ENCODE data around the gene ARID1B. TPM values are rescaled to one million over a fixed set of nuclear protein-coding genes. Genes with fewer than 3 reads are reported as not detected.

The ARID1B gene
- total and polyA plus RNA-seq, 9 of the 15 experiments (the other 6 are each of a cell fraction or from before 2014, with no cell fraction given): 12.5 to 50.5 (median 25.8) TPM

GRCh38 chr6:157207521-157208076 is 430.4 kb downstream of the ARID1B start:
- H3K9me3 ChIP-seq (replicated peaks; ENCODE audit: control insufficient read depth, insufficient read depth, low read depth, low read length): no peaks in the 10 kb centered on the region
- in situ Hi-C loops (cut with MboI) (no loop called here), intact Hi-C loops (cut with micrococcal nuclease) (no loop called here)
- no peak overlapping the region for H2AFZ ChIP-seq (ENCODE audit: low read depth, low read length)
- peak; percentile 80 for ATAC-seq
- H4K20me1 ChIP-seq (replicated peaks; ENCODE audit: control insufficient read depth, insufficient read depth, low read length): no peaks in the 10 kb centered on the region; the same call in 1 of the 2 replicates
- H3K4me3 ChIP-seq: no peak overlapping the region
- no peaks in the 10 kb centered on the region for H3K27me3 ChIP-seq (ENCODE audit: control insufficient read depth in 2 of 2, insufficient read depth in 2 of 2, low read length in 2 of 2)
- no peaks in the 10 kb centered on the region for H3K79me2 ChIP-seq (ENCODE audit: control insufficient read depth, insufficient read depth, low read length)
- H3K9ac ChIP-seq (ENCODE audit: insufficient read depth in 1 of 2, low read depth in 2 of 2, low read length in 2 of 2): 0 out of 4 replicates have a peak overlapping the region, but pooled peaks of 1 of the 2 experiments have one; percentile 7
- FAIRE-seq: peak; percentile 81
- CTCF ChIA-PET (ENCODE audit: low intra/inter-chr PET ratio): no interaction called here
- H3K27ac ChIP-seq (ENCODE audit: extremely low read depth, low read depth, low read length): no peak overlapping the region
- BruUV-seq (replicated peaks): no TSS peak
- no peaks in the 10 kb centered on the region for H3K9me1 ChIP-seq (ENCODE audit: control insufficient read depth, insufficient read depth, low read length)
- POLR2A ChIA-PET: interaction anchor here (0.6 to 0.9 kb wide), 4 partner anchors 35 to 128 kb away, joined by 3 read pairs; no protein-coding TSS in a partner anchor
- H3K4me2 ChIP-seq (ENCODE audit: insufficient read depth, low read length): no peak overlapping the region; the same call in 1 of the 2 replicates
- DNase-seq (ENCODE audit: extremely low read depth in 1 of 4, low spot score in 3 of 4): peak in 2 of 4 experiments; percentile 59 to 72
- WGBS (ENCODE audit: insufficient coverage, low coverage, missing lambda C conversion rate): 42% methylated on average over 15 of the region's 15 CpGs
- H3K36me3 ChIP-seq (ENCODE audit: control insufficient read depth, insufficient read depth, low read length): peaks cover 35% of the 10 kb centered on the region
- H3K4me1 ChIP-seq (replicated peaks in 1 of 2; ENCODE audit: control insufficient read depth in 2 of 2, insufficient read depth in 2 of 2, low read length in 2 of 2): peaks cover 5 to 6% of the 10 kb centered on the region in 2 experiments; a peak in 3 of 5 replicates
- TF ChIP-seq ZNF75A (CRISPR knock-in tag; IDR thresholded peaks at IDR 0.05): no peak
- no peak for TF ChIP-seq FOS (IDR thresholded peaks at IDR 0.05; ENCODE audit: extremely low read depth, insufficient read length)
- TF ChIP-seq POLR2AphosphoS5 (IDR thresholded peaks at IDR 0.05; ENCODE audit: control insufficient read depth, insufficient read depth, low read depth, low read length): peak; percentile 70; the same call in 1 of the 2 replicates
- TF ChIP-seq POLR2AphosphoS2 (IDR thresholded peaks at IDR 0.05; ENCODE audit: low read length): no peak
- no peak for TF ChIP-seq STAT5B (CRISPR knock-in tag; IDR thresholded peaks at IDR 0.05)
- TF ChIP-seq ARID1B (IDR thresholded peaks at IDR 0.05): peak; percentile 88
- no peak for TF ChIP-seq HES1 (IDR thresholded peaks at IDR 0.05; ENCODE audit: low read depth)
- peak; percentile 74 for TF ChIP-seq NCOR1 (IDR thresholded peaks at IDR 0.05)
- 0 out of 2 replicates have a peak, but pooled peaks have one; percentile 46 for TF ChIP-seq ZNF644 (tag; IDR thresholded peaks at IDR 0.05; ENCODE audit: low read depth)
- TF ChIP-seq TAL1 (IDR thresholded peaks at IDR 0.05): peak; percentile 81
- TF ChIP-seq ATF4 (CRISPR knock-in tag; IDR thresholded peaks at IDR 0.05): no peak
- TF ChIP-seq CBX1 (IDR thresholded peaks at IDR 0.05; ENCODE audit: low read depth): no peak
- peak in 1 of 2 experiments; percentile 63; a peak in 1 of 4 replicates for TF ChIP-seq HDAC1 (IDR thresholded peaks at IDR 0.05)
- no peak for TF ChIP-seq ZBTB5 (IDR thresholded peaks at IDR 0.05)
- no peak for TF ChIP-seq ZNF280A (IDR thresholded peaks at IDR 0.05; ENCODE audit: low read depth, partially characterized antibody)
- TF ChIP-seq ZNF766 (CRISPR knock-in tag; conservative IDR thresholded peaks at IDR 0.05): peak; percentile 69; the same call in 1 of the 2 replicates
- TF ChIP-seq GATA2 (CRISPR knock-in tag; IDR thresholded peaks at IDR 0.05): peak; percentile 56
- TF ChIP-seq RAD21 (CRISPR knock-in tag; conservative IDR thresholded peaks at IDR 0.05 in 1 of 2, IDR thresholded peaks at IDR 0.05 in 1 of 2): 0 out of 4 replicates have a peak, but pooled peaks of 1 of the 2 experiments have one; percentile 10
